Putamen (tissue), 1 donor: Measurements from ENCODE around the gene DIS3L.
"Not testable (repeated sequence)": the region's sequence is repeated elsewhere in the genome, so short reads cannot be mapped to it uniquely, and the experiment has no call there.

Source experiments
- DNase-seq: peaks from one replicate; pipeline ENCODE4 v3.0.0-alpha.2; 2016; ENCODE audit warnings: low spot score

Gene DIS3L

DNA sequence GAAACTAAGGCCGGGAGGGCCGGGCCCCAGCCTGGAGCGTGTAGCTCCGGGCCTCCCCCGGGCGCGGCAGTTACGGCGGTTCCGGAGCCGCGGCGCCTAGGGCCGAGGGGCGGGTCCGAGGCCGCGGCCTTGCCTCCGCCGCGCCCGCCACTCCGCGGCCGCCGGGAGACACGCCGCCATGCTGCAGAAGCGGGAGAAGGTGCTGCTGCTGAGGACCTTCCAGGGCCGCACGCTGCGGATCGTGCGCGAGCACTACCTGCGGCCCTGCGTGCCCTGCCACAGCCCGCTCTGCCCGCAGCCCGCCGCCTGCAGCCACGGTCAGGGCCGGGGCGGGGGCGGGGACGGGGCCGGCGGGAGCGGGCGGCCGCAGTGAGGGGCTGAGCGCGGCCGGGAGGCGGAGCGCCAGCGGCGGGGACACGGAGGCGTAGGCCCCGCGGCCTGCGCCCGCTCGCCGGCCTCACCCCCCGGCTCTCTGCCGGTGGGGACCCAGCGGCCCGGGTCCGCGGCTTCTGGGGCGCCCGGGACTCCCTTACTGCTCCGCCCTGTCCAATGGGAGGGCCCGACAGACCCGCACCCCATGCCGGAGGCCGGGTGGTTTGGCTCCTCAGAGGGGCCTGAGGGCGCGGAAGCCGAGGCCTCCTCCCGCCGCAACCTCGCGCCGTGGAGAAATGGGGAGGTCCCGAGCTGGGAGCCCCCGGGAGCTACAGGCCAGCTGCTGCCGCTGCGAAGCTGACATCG lies at the start of gene DIS3L:
DIS3L (plus strand) TSS at position 150 of the 738 bp plus-strand sequence; CDS start at position 179, 29 bp downstream.
- peak; percentile 63 for DNase-seq

GRCh38 chr15:66245832-66246231 lies 47.5 kb upstream of the DIS3L start:
- not testable (repeated sequence) for DNase-seq

- DNase-seq = no peak
Observed at GRCh38 chr15:66246937-66247336, 46.4 kb upstream of the DIS3L start.

DNA sequence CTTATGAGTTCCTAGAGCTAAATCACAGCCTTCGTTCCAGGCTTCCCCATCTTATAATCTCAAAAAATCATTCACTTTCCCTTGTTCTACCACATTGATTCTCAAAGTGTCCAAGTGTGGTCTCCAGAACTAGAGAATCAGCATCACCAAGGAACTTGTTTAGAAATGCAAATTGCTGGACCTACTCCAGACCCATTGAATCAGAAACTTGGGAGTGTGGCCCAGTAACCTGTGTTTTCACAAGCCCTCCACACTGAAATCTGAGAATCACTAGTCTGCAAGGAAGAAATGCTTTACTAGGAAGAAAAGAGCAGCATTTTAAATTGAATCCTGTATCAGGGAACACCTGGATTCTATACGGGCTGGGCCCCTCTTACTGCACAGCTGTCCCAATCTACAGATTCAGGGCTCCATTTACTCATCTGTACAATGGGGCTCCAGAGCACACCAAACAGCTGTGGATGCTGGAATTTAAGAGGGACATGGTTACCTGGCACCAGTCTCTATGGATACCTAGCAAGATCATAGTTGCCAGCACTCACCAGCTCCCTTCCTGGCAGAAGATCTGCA lies 43.7 kb upstream of the DIS3L start:
- DNase-seq = no peak

DNA sequence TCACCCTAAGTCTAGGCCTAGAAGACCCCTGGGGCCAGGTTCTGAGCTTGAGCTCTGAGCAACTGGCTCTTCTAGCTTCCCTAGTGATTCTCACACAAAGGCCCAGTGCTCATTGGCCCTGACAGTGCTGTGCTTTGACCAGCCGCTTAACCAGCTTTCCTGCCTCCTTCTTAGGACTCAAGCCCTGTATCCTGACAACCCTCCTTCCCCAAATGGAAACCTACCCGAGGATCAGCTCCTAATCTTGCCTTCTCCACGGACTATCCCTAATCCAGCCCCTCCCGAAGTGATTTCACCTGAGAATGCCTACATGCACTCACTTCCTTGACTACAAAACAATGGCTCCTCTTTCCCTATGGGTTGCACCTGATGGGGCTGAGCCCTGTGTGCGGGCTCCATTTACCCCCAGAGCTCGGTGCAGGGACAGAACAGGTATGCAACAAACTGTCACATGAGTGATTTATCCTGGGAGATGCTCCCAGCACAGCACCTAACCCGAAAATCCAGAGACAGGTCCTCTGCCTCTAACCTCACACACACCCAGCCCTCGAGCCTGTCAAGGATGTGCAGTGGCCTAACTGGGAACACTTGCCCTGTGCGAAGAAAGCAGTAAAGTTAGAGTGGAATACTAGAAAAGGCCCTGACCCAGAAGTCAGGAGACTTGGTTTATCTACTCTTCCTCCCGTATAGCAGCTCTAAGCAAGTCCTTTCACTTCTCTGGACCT lies 42.1 kb upstream of the DIS3L start:
- DNase-seq = no peak

GRCh38 chr15:66251790-66252684 lies 41.3 kb upstream of the DIS3L start:
- DNase-seq = no peak

DNA sequence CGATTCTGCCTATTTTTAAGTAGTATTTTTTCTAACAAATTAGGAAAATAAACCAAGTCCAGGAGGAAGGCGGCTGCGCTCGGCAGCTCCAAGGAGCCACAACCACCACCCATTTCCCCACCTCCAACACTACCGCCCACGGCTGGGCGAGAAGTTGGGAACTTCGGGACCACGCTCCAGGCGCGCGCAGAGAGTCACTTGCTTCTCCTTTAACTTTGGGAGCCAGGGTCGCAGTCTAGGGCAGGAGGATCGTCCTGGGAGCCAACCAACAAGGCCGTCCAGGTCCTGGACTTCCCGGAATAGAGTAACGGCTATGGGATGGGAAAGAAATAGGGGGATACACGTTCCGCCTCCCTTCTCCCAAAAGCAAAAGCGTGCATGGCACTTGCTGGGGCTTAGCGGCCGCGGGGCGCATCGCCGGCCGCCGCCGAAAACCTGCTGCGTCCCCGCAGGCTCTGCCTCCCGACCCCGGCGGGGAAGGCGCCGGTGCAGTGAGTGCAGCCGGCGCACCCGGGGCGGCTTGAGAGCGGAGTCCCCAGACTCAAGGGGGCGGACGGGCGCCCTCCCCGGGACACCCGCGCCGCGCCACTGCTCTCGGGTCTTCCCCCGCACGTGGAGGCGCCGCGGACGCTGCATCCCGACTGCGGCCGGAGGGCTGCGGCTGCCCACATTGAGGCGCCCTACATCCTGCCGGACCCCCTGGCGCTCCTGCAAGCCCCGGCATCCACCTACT lies 40.5 kb upstream of the DIS3L start:
- no peak for DNase-seq

- DNase-seq = no peak
Observed at GRCh38 chr15:66253418-66254088, 39.8 kb upstream of the DIS3L start, which contains the start of gene MEGF11. Gene MEGF11 (minus strand): TSS chr15:66253750. CDS start chr15:66128403, 125,347 bp downstream.

GRCh38 chr15:66254089-66254950 lies 39.0 kb upstream of the DIS3L start:
- no peak for DNase-seq

DNA sequence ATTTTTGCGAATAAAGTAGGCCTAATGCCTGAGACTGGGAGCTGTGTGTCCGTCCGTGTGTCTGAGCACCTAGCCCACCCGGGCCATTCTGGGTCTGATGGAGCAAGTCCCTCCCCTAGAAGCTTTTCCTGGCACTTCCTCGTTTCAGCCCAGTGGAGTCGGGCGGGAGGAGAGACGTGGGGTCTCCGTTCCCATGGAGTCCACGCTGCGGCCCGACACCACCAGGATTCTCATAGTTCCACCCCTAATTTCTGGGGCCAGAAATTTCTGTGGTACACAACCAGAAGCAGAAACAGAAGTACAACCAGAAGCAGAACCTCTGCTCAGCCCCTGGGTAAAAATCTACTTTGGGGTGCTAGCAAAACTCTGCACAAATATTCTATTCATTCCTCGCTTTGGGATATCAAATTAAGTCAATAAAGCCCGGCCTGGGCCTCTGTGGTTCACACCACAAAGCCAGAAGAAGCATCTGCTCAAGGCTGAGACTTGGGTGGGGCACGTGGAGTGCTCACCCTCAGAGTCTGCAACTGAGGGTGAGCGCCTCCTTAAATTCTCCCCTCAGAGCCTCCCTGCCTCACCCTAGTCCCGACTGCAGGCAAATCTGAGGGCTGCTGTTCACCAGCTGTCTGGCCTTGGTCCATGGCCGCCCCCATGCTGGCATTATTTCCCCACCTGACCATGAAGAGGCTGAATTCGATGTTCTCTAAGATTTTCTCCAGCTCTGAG lies 38.3 kb upstream of the DIS3L start:
- no peak for DNase-seq

GRCh38 chr15:66256692-66257091 lies 36.7 kb upstream of the DIS3L start:
- DNase-seq = no peak

DNA sequence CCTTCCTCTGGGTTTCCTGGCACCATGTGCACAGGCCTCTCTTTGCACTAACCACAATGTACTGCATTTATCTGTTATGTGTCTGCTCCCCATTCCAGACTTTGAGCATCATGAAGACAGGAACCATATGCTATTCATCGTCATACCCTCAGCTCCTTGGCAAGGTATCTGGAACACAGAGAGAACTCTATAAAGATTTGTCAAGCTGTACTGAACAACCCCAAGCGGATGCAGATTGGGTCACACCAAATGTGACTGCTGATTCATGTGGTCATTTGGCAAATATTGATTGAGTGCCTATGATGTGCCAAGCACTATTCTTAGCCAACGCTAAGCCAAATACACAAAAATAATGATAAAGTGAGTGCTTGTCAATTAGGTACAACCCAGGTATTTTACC lies 32.3 kb upstream of the DIS3L start:
- no peak for DNase-seq

- DNase-seq = not testable (repeated sequence)
Observed at GRCh38 chr15:66262837-66263236, 30.5 kb upstream of the DIS3L start.

DNA sequence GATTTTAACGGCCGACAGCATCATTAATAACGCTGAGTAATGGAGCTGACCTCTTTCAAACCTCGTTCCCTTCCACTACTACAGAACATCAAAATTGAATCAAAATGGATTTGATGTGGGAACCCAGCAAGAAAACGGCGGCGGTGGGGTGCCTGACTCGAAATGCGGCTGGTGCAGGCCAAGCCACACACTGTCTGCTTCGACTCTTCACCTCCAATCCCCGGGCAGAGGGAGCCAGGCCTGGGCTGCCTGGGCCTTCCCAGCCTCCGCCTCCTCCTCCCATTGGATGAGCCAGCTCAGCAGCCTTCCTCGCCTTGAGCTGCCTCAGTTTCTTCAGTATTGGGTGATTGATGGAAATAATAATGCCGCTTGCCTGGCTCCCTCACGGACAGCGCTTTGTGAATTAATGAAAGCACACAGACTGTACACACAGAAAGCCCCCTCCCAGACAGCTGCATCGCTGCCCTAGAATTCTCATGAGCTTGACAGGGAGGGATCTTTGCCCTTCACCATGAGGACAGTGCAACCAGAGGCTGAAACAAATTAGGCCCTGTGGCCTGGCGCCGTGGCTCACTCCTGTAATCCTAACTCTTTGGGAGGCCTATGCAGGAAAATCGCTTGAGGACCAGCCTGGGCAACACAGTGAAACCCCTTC lies 28.4 kb upstream of the DIS3L start:
- no peak for DNase-seq

- DNase-seq = no peak
Observed at GRCh38 chr15:66269326-66270090, 23.9 kb upstream of the DIS3L start.

- DNase-seq = no peak
Observed at GRCh38 chr15:66270932-66271331, 22.4 kb upstream of the DIS3L start.

GRCh38 chr15:66275352-66275751 lies 18.0 kb upstream of the DIS3L start:
- DNase-seq = no peak

GRCh38 chr15:66276546-66276945 lies 16.8 kb upstream of the DIS3L start:
- DNase-seq = no peak
